Pulmonary artery endothelial cell (primary cell): ENCODE measurements around the gene RNU6-1. TPM values are rescaled to one million over a fixed set of nuclear protein-coding genes. Genes with fewer than 3 reads are reported as not detected.

Experiments
- DNase-seq: peaks from one replicate; pipeline ENCODE4 v3.0.0-alpha.2; 2011; ENCODE audit warnings: low read depth, low spot score
- total RNA-seq: library from RNA; depleted of rRNA; stranded (reverse); fragments of >200 nt; gene quantifications from 2 replicates; pipeline ENCODE4 v1.2.3, GENCODE V29; 2014

Gene RNU6-1
- total RNA-seq, 1 donor from 2014 or later = not detected

- no peak for DNase-seq
These were observed 37.6 kb downstream of the RNU6-1 start for GRCh38 chr15:67801926-67802914.

GRCh38 chr15:67801142-67801541 lies 38.7 kb downstream of the RNU6-1 start:
- no peak for DNase-seq

- no peak for DNase-seq
These were observed 40.0 kb downstream of the RNU6-1 start for GRCh38 chr15:67799801-67800205.

GRCh38 chr15:67796196-67797127 lies 43.4 kb downstream of the RNU6-1 start:
- DNase-seq = no peak

GRCh38 chr15:67794832-67795574 lies 44.8 kb downstream of the RNU6-1 start:
- DNase-seq = no peak

- DNase-seq = no peak
These were observed 47.4 kb downstream of the RNU6-1 start for GRCh38 chr15:67792250-67792942.

GRCh38 chr15:67790610-67791319 lies 49.1 kb downstream of the RNU6-1 start:
- no peak for DNase-seq

Other genes starting within 250 kb of the RNU6-1 start
- gene SKOR1, start 14.5 kb downstream of the RNU6-1 start, total RNA-seq = 0.07 TPM in 2 replicates
- 8.1 and 13.8 TPM in 2 replicates for gene PIAS1, start 214.3 kb upstream of the RNU6-1 start, total RNA-seq